ENCODE data around the gene RASGRP4.
"Not testable (repeated sequence)": the region's sequence is repeated elsewhere in the genome, so short reads cannot be mapped to it uniquely, and the experiment has no call there.

DNA sequence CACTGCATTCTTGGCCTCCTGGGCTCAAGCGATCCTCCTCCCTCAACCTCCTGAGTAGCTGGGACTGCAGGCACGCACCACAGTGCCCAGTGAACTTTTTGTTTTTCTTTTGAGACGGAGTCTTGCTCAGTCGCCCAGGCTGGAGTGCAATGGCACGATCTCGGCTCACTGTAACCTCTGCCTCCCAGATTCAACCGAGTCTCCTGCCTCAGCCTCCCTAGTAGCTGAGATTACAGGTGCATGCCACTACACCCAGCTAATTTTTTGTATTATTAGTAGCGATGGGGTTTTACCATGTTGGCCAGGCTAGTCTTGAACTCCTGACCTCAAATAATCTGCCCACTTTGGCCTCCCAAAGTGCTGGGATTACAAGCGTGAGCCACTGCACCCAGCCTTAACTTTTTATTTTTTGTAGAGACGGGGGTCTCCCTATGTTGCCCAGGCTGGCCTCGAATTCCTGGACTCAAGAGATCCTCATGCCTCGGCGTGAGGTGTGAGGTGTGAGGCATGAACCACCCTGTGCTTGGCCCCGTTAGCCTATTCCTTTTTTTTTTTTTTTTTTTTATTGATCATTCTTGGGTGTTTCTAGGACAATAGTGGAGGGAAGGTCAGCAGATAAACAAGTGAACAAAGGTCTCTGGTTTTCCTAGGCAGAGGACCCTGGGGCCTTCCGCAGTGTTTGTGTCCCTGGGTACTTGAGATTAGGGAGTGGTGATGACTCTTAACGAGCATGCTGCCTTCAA is 62.9 kb downstream of the RASGRP4 start:
- not testable (repeated sequence) for TF ChIP-seq CTCF, POLR2A (IDR thresholded peaks at IDR 0.05)
